SIG-M5 treated with dmso at 0.1 percent for 504 hours (cell line): ENCODE results near the gene CRYBA2.

Experiments
- DNase-seq: peaks from one replicate; lab custom pipeline; 2025; ENCODE audit not compliant: unreplicated experiment; lab: John Stamatoyannopoulos, UW

The CRYBA2 gene

GRCh38 chr2:218999881-219000568, 6.8 kb upstream of the CRYBA2 start:
- no peak for DNase-seq

GRCh38 chr2:218999021-218999880, 6.0 kb upstream of the CRYBA2 start:
- DNase-seq, result no peak

- no peak for DNase-seq
These were observed 5.3 kb upstream of the CRYBA2 start for GRCh38 chr2:218998414-218999002.

- no peak for DNase-seq
These were observed 4.5 kb upstream of the CRYBA2 start for GRCh38 chr2:218997731-218998130.

- no peak for DNase-seq
These were observed 3.7 kb upstream of the CRYBA2 start for GRCh38 chr2:218996937-218997336.

GRCh38 chr2:218995972-218996711, 2.9 kb upstream of the CRYBA2 start:
- peak; percentile 56 for DNase-seq

- DNase-seq, result no peak
These were observed 2.3 kb upstream of the CRYBA2 start for GRCh38 chr2:218995561-218995960.

GRCh38 chr2:218992703-218993344, 398 bp downstream of the CRYBA2 start:
- no peak for DNase-seq

- no peak for DNase-seq
These were observed 1.0 kb downstream of the CRYBA2 start for GRCh38 chr2:218992196-218992595.

- DNase-seq, result no peak
These were observed 1.5 kb downstream of the CRYBA2 start for GRCh38 chr2:218991674-218992168.

- DNase-seq, result no peak
These were observed 2.6 kb downstream of the CRYBA2 start for GRCh38 chr2:218990612-218991011.

- DNase-seq, result no peak
These were observed 3.2 kb downstream of the CRYBA2 start for GRCh38 chr2:218990052-218990451.

GRCh38 chr2:218988650-218989049, 4.6 kb downstream of the CRYBA2 start:
- DNase-seq, result no peak

- no peak for DNase-seq
These were observed 5.1 kb downstream of the CRYBA2 start for GRCh38 chr2:218988164-218988563.

- no peak for DNase-seq
These were observed 7.0 kb downstream of the CRYBA2 start for GRCh38 chr2:218986148-218986761.

- DNase-seq, result no peak
These were observed 7.7 kb downstream of the CRYBA2 start for GRCh38 chr2:218985325-218986091.

- DNase-seq, result no peak
These were observed 8.2 kb downstream of the CRYBA2 start, which contains the start of gene FEV for GRCh38 chr2:218985021-218985324. Gene FEV, minus strand, starts transcription at chr2:218985184. Its CDS starts 109 bp downstream, at chr2:218985075.

- DNase-seq, result no peak
These were observed 8.8 kb downstream of the CRYBA2 start for GRCh38 chr2:218984239-218985020.

- no peak for DNase-seq
These were observed 9.3 kb downstream of the CRYBA2 start for GRCh38 chr2:218983934-218984238.
